ENCODE measurements around the gene DYNC1LI1. TPM values are rescaled to one million over a fixed set of nuclear protein-coding genes. Genes with fewer than 3 reads are reported as not detected.
"Not testable (repeated sequence)": the region's sequence is repeated elsewhere in the genome, so short reads cannot be mapped to it uniquely, and the experiment has no call there.

Gene DYNC1LI1
- total RNA-seq, 1 donor from 2014 or later = 53.5 TPM

GRCh38 chr3:32551087-32551486 is 19.6 kb downstream of the DYNC1LI1 start:
- no peak for DNase-seq
- intact Hi-C loops (cut with micrococcal nuclease) = no loop called here
- no peak for ATAC-seq

DNA sequence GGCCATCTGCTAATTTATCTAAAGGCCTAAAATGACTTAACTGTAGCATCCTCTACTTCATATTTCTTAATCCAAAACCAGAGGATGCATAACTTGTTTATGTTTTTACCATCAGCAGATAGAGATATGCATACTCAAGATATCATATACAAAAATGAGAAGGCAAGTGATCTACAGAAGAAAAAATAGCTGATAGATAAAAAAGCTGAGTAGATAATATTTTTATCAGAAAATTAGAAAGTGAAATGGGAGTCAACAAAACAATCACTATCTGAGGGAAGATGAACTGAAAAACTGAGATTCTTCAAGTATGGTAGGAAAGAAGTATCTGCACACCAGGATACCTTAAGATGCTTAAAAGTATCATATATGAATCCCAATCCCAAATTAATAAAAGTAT is 25.4 kb downstream of the DYNC1LI1 start:
- ATAC-seq (no peak), DNase-seq (no peak)
- intact Hi-C loops (cut with micrococcal nuclease) = no loop called here

- ATAC-seq (no peak), DNase-seq (no peak)
- intact Hi-C loops (cut with micrococcal nuclease) = no loop called here
Measured at GRCh38 chr3:32544894-32545293, 25.8 kb downstream of the DYNC1LI1 start.

DNA sequence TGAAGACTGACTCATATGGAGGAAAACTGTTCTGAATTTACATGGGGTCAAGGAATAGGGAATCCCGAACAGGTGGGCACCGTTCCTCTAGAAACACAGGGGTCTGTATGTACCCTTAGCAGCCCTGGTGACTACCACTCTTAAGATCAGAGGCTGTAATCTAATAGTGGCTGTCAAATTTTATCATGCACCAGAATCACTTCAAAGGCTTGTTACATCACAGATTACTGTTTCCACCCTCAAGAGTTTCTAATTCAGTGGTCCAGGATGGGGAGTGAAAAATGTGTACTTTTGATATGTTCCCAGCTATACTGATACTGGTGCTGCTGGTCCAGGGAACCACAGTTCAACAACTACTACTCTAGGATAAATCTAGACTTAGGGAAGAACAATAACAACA is 27.9 kb downstream of the DYNC1LI1 start:
- intact Hi-C loops (cut with micrococcal nuclease) = no loop called here
- ATAC-seq (no peak), DNase-seq (no peak)

DNA sequence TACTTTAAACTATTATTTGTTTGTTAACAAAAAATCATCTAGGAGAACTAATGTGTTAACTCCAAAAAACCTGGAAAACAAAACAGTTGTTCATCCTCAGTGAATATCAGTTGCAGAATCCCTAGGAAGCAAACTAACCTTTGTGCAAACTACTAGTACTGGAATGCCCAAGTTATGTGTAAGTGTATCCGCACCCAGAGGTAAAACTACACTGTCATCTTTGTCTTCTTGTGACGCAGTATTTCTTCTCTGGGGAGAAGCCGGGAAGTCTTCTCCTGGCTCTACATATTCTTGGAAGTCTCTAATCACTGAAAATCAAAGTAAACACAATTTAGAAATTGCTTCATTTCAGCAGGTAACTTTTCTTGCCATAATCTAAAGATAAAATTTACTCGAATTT is 29.8 kb downstream of the DYNC1LI1 start:
- ATAC-seq = no peak
- intact Hi-C loops (cut with micrococcal nuclease) = no loop called here
- no peak for DNase-seq

GRCh38 chr3:32532434-32532833 is 38.2 kb downstream of the DYNC1LI1 start:
- ATAC-seq = no peak
- intact Hi-C loops (cut with micrococcal nuclease) = no loop called here
- DNase-seq = no peak

DNA sequence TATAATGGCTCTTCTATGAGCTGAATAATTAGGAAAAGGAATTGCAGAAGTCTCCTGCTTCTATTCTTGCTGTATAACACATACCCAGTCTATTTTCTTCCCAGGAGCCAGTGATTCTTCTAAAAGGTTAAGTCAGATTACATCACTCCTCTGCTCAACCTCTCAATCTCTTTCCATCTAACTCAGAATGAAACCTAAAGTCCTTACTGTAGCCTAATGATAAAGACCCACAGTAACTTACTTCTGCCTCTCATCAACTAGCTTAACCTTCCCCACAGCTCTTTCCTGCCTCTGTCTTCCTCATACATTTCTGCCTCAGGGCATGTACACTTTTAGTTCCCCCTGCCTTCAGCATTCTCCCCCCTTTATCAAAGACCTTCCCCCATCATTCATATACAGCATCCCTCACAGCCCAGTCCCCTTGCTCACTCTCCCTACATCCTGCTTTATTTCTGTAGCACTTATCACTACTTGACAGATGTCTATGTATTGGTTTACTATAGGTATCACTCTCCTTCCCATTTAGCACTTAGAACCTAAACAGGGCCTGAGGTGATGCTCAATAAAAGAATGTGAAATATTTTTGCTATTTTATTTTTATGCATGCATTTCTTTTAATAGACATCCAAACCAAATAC is 39.5 kb downstream of the DYNC1LI1 start:
- DNase-seq (no peak), ATAC-seq (no peak)
- intact Hi-C loops (cut with micrococcal nuclease) = no loop called here

DNA sequence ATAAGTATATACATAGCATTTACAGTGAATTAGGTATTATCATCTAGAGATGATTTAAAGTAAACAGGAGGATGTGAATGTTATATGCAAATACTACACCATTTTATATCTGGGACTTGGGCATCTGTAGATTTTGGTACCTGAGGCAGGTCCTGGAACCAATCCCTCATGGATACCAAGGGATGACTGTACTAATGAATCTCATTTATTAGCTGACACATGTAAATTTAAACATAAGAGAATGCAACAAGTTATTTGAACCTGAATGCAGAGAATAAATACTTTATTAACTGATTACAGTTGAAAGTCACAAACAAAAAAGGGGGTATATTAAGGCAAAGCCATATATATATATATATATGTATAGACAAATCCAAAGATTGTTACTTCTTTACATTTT is 44.9 kb downstream of the DYNC1LI1 start:
- ATAC-seq (no peak), DNase-seq (no peak)
- intact Hi-C loops (cut with micrococcal nuclease) = no loop called here

GRCh38 chr3:32522682-32523081 is 48.0 kb downstream of the DYNC1LI1 start:
- ATAC-seq (peak; percentile 44), DNase-seq (no peak)
- intact Hi-C loops (cut with micrococcal nuclease) = no loop called here

DNA sequence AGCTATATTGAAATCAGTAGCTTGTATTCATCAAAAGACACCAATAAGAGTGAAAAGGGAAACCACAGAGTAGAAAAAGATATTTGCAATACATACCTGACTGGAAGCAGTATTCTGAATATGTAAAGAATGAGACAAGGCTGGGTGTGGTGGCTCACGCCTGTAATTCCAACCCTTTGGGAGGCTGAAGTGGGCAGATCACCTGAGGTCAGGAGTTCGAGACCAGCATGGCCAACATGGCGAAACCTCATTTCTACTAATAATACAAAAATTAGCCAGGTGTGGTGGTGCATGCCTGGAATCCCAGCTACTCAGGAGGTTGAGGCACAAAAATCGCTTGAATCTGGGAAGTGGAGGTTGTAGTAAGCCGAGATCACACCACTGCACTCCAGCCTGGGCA is 51.7 kb downstream of the DYNC1LI1 start:
- intact Hi-C loops (cut with micrococcal nuclease); DNase-seq; ATAC-seq: not testable (repeated sequence)

DNA sequence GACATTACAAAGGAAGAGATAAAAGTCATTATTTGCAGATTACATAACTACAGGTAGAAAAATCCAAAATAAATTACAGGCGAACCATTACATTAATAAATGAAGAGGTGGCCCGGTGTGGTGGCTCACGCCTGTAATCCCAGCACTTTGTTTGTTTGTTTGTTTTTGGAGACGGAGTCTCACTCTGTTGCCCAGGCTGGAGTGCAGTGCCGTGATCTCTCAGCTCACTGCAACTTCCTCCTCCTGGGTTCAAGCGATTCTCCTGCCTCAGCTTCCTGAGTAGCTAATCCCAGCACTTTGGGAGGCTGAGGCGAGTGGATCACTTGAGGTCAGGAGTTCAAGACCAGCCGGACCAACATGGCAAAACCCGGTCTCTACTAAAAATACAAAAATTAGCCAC is 53.9 kb downstream of the DYNC1LI1 start:
- intact Hi-C loops (cut with micrococcal nuclease); ATAC-seq; DNase-seq: not testable (repeated sequence)

DNA sequence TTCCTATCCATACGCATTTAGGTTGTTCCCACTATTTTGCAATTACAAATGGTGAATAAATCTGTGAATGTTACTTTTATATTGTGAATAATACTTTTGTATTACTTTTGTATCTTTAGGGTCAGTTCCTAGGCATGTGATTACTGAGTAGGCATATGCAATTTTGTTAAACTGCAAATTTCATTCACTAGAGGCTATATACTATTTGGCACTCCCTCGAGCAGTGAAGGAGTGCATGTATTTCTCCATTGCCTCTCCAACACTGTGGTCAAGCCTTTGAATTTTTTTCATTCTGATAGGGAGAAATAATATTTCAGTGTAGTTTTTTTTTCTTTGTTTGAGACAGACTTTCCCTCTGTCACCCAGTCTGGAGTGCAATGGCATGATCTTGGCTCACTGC is 59.7 kb downstream of the DYNC1LI1 start:
- no peak for DNase-seq
- intact Hi-C loops (cut with micrococcal nuclease) = loop anchor here (5.0 kb wide), 1 partner anchor 156 kb away; no protein-coding TSS in a partner anchor
- no peak for ATAC-seq

DNA sequence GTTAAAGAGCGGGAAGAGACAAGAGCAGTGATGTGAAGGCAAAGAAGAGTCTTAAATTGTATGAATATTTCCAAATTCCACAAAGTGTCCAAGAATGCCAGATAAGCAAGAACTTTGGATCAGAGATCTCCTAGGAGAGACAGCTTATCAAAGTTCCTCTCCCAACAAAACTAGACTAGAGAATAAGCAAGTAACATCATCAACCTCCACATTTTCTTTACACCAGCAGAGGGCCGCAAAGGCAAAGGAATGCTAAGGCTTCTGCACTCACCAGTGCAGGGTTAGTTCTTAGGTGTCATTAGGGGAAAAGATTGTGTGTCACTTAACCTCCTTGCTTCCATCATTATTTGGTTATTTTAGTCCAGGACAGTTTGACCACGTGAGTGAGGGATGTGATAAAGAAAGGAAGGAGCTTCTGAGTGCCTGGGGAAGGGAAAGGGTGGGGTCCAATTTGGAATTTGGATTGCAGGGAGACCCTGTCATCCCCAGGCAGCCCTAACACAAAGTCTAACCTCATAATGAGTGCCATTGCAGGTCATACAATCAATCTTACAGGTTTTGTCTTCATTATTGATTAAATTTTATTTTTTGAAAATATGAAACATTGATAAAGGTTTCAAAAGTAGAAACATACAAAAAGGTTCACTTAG is 60.5 kb downstream of the DYNC1LI1 start:
- intact Hi-C loops (cut with micrococcal nuclease) = loop anchor here (5.0 kb wide), 1 partner anchor 157 kb away; no protein-coding TSS in a partner anchor
- DNase-seq (peak; percentile 42), ATAC-seq (peak; percentile 97)

- DNase-seq (no peak), ATAC-seq (no peak)
- intact Hi-C loops (cut with micrococcal nuclease) = no loop called here
Measured at GRCh38 chr3:32508711-32509110, 61.9 kb downstream of the DYNC1LI1 start.

DNA sequence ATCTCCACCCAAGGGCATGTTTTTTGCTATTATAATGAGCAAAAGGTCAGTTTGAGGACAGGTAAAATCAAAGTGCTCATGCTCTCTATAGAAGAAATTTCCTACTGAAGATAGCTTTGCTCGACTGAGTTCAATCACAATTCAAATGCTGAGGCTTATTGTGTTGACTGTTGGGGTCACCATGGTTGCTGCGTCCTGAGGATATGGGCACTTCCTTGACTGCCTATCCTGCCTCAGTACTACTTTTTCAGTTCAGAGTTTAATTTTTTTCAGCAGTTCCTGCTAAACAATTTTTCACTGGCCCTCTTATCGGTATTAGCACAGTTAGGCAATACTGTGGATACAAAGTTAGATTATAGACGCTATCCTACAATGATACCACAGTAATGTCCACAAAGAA is 64.2 kb downstream of the DYNC1LI1 start:
- ATAC-seq = no peak
- no peak for DNase-seq
- intact Hi-C loops (cut with micrococcal nuclease) = no loop called here

GRCh38 chr3:32502946-32503286 is 67.7 kb downstream of the DYNC1LI1 start:
- ATAC-seq (no peak), DNase-seq (no peak)
- intact Hi-C loops (cut with micrococcal nuclease) = no loop called here

GRCh38 chr3:32502118-32502945 is 68.3 kb downstream of the DYNC1LI1 start, which contains the start of gene CMTM6:
Gene CMTM6, minus strand, starts transcription at chr3:32502852. Its CDS starts 107 bp downstream, at chr3:32502745.
- ATAC-seq = peak; percentile 97
- intact Hi-C loops (cut with micrococcal nuclease) = no loop called here
- DNase-seq = peak; percentile 91

- no peak for DNase-seq
- intact Hi-C loops (cut with micrococcal nuclease) = no loop called here
- ATAC-seq = no peak
Measured at GRCh38 chr3:32501783-32502117, 68.9 kb downstream of the DYNC1LI1 start.

DNA sequence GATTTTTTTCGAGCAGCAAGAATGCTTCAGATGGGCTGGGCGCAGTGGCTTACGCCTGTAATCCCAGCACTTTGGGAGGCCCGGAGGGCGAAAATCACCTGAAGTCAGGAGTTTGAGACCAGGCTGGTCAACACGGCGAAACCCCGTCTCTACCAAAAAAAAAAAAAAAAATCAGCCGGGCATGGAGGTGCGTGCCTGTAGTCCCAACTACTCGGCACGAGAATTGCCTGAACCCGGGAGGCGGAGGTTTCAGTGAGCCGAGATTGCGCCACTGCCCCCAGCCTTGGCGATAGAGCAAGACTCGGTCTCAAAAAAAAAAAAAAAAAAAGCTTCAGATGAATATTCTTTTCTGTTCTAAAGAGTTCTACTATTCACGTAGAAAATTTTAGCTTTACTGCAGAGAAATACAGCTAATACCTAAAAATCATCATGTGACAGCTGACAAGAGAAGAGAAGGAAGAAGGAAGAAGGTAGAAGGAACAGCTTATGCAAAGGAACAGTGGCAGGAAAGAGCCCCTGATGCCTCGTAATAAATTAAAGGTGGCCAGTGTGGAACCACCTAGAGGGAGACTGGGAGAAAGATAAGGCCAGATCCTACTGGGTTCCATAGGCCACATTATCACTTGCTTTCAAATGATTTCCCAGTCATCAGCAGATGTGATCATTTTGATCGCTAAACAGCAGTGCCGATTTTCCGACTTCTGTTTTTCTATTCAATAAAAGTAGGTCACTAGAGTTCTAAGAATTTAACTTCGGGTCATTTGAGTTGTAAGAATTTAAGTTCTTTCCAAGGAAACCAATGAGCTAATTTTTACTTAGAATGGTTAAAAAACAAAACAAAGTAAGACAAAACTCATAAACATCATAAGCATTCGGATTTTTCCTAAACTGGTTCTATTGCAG is 69.5 kb downstream of the DYNC1LI1 start:
- DNase-seq (peak; percentile 39), ATAC-seq (no peak)
- intact Hi-C loops (cut with micrococcal nuclease) = no loop called here

All from left ventricle myocardium superior (tissue), 1 donor.